Transverse colon (tissue), 3 donors: Measurements from ENCODE around the gene LRFN4.

Source experiments
- POLR2A ChIP-seq: fragments of 450-650 bp; IDR thresholded peaks from one replicate; pipeline ENCODE4 v1.6.1; 2016; ENCODE audit warnings: antibody characterized with exemption, mild to moderate bottlenecking, moderate library complexity
- TF ChIP-seq, protein P1 (sequence below), 5 experiments: fragments of 200-600 bp in 3 of 5; fragments of 450-650 bp in 2 of 5; sonication (generic) in 3 of 5; IDR thresholded peaks; 1 replicate in 2 of 5; 2 replicates in 3 of 5; pipeline ENCODE4 v1.5.1; 2016 to 2017; ENCODE audit warnings: antibody characterized with exemption in 5 of 5, inconsistent platforms in 3 of 5, mild to moderate bottlenecking in 2 of 5, moderate library complexity in 1 of 5

DNA sequence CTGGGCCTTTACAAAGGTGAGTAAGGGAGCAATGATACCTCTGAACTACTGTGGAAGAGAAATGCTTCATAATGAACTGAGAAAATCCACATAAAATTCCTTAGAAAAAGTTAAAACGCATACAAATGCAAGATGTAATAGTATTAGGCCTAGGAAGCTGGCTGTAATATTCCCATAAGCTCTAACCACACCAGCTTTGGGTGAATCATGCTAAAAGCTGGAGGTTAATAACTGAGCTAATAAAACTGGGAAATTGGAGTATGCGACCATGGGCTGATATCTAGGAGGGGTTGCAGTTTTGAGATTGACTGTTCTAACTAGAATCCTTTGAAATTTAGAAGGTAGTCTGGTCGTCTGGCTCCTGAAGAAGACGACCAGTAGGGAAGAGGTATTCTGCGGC lies 42.2 kb upstream of the LRFN4 start:
- TF ChIP-seq POLR2A, result no peak
- TF ChIP-seq, protein P1, sequence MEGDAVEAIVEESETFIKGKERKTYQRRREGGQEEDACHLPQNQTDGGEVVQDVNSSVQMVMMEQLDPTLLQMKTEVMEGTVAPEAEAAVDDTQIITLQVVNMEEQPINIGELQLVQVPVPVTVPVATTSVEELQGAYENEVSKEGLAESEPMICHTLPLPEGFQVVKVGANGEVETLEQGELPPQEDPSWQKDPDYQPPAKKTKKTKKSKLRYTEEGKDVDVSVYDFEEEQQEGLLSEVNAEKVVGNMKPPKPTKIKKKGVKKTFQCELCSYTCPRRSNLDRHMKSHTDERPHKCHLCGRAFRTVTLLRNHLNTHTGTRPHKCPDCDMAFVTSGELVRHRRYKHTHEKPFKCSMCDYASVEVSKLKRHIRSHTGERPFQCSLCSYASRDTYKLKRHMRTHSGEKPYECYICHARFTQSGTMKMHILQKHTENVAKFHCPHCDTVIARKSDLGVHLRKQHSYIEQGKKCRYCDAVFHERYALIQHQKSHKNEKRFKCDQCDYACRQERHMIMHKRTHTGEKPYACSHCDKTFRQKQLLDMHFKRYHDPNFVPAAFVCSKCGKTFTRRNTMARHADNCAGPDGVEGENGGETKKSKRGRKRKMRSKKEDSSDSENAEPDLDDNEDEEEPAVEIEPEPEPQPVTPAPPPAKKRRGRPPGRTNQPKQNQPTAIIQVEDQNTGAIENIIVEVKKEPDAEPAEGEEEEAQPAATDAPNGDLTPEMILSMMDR (IDR thresholded peaks at IDR 0.05), result no peak
